Measurements from ENCODE around the gene SPATS2.

DNA sequence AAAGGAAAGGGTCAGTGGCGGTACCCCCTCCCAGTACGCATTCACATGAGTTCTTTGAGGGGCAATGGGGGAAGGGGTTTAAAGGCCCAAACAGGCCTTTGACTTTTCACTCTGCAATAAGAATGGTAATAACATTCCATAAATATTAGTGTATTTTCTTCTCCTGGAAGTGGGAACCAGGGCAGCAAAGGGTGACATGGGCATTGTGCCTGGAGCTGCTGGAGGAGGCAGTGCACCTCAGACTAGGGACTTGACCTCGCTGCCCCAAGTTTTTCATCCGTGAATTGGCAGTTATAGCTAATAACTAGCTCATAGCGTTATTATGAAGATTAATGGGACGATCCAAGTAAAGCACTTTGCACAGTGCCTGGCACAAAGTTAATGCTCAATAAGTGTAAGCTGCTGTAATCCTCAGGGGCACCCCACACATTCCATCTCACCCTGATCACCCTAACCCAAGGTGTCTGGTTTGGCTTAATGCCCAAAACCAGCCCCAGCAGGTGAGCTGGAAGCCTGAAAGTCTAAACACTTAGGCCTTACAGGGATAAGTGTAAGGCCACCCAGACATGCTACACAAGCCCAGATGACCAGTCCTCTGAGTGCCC, 168.8 kb downstream of the SPATS2 start:
- TF ChIP-seq, protein P1, sequence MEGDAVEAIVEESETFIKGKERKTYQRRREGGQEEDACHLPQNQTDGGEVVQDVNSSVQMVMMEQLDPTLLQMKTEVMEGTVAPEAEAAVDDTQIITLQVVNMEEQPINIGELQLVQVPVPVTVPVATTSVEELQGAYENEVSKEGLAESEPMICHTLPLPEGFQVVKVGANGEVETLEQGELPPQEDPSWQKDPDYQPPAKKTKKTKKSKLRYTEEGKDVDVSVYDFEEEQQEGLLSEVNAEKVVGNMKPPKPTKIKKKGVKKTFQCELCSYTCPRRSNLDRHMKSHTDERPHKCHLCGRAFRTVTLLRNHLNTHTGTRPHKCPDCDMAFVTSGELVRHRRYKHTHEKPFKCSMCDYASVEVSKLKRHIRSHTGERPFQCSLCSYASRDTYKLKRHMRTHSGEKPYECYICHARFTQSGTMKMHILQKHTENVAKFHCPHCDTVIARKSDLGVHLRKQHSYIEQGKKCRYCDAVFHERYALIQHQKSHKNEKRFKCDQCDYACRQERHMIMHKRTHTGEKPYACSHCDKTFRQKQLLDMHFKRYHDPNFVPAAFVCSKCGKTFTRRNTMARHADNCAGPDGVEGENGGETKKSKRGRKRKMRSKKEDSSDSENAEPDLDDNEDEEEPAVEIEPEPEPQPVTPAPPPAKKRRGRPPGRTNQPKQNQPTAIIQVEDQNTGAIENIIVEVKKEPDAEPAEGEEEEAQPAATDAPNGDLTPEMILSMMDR (IDR thresholded peaks at IDR 0.05): no peak
- TF ChIP-seq POLR2A (IDR thresholded peaks at IDR 0.05) (no peak), POLR2AphosphoS5 (IDR thresholded peaks at IDR 0.05) (no peak)

Measured in transverse colon (tissue), 4 donors.